ENCODE data around the gene KCNQ4. TPM values are rescaled to one million over a fixed set of nuclear protein-coding genes. Genes with fewer than 3 reads are reported as not detected.

The KCNQ4 gene
- total and polyA plus RNA-seq, 10 of the 15 experiments (the other 5 are each of a cell fraction or from before 2014, with no cell fraction given), result 0.04 to 0.18 (median 0.08) TPM; not detected in 2

DNA sequence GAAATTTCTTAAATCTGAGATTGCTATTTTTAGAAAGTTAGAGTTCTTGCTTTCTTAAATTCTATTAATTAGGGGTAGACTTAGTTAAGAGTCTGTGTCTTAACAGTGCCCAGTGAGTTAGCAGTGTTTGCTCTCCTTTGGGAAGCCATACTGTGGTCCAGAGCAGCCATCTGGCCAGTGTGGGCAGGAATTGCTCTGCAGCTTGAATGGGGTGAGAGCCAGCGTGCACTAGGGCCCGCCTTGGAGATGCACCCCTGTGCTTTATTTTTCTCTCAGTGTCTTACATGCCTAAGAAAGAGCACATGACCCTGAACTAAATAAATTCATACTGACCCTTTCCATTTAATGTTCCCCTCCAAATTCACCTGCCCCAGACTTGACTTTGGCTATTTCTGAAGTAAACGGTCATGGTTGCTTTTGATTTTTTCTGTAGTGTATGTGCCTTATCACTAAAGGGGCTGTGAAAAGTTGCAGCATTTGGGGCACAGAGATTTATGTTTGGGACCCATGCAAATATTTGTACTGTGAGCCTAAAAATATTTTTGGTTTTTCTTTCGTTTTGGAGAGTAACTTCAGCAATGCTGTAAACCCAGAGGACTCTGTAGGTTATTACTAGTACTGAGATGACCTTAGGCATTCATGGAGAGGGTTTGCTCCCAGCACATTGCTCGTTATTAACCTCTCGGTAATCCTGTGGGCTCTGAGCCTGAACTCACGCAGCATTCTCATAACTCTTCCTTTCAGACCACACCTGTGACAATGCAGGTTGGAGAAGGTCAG, 21.3 kb upstream of the KCNQ4 start:
- intact Hi-C loops (cut with micrococcal nuclease; ENCODE audit: unreplicated experiment), result loop anchor here (5.0 kb wide), 1 partner anchor 65 kb away; no protein-coding TSS in a partner anchor
- Histone ChIP-seq H3K9me3 (replicated peaks; ENCODE audit: control insufficient read depth, insufficient read depth, low read length) (no peaks in the 10 kb centered on the region), H2AFZ (ENCODE audit: control insufficient read depth, low read depth, low read length) (no peak overlapping the region), H3K4me3 (peak overlapping the region; percentile 57), H3K27ac (ENCODE audit: control insufficient read depth, insufficient read depth) (peak overlapping the region; percentile 76), H3K27me3 (replicated peaks in 1 of 2; ENCODE audit: control insufficient read depth in 2 of 2, insufficient read depth in 2 of 2, low read length in 1 of 2) (no peaks in the 10 kb centered on the region), H3K4me1 (ENCODE audit: control insufficient read depth, insufficient read depth, low read length) (peaks cover 42% of the 10 kb centered on the region), H3K9ac (ENCODE audit: control insufficient read depth, insufficient read depth, low read length) (peak overlapping the region; percentile 28; the same call in 1 of the 2 replicates), H3K4me2 (ENCODE audit: control insufficient read depth, insufficient read depth) (peak overlapping the region; percentile 83), H3K79me2 (ENCODE audit: control insufficient read depth, insufficient read depth, low read length) (peaks cover 7% of the 10 kb centered on the region; the same call in 1 of the 2 replicates), H3K36me3 (ENCODE audit: control insufficient read depth in 2 of 2, insufficient read depth in 2 of 2, low read length in 1 of 2) (peaks cover 28 to 57% of the 10 kb centered on the region in 2 experiments), H4K20me1 (ENCODE audit: control insufficient read depth, insufficient read depth) (no peaks in the 10 kb centered on the region)
- TF ChIP-seq, protein P1, sequence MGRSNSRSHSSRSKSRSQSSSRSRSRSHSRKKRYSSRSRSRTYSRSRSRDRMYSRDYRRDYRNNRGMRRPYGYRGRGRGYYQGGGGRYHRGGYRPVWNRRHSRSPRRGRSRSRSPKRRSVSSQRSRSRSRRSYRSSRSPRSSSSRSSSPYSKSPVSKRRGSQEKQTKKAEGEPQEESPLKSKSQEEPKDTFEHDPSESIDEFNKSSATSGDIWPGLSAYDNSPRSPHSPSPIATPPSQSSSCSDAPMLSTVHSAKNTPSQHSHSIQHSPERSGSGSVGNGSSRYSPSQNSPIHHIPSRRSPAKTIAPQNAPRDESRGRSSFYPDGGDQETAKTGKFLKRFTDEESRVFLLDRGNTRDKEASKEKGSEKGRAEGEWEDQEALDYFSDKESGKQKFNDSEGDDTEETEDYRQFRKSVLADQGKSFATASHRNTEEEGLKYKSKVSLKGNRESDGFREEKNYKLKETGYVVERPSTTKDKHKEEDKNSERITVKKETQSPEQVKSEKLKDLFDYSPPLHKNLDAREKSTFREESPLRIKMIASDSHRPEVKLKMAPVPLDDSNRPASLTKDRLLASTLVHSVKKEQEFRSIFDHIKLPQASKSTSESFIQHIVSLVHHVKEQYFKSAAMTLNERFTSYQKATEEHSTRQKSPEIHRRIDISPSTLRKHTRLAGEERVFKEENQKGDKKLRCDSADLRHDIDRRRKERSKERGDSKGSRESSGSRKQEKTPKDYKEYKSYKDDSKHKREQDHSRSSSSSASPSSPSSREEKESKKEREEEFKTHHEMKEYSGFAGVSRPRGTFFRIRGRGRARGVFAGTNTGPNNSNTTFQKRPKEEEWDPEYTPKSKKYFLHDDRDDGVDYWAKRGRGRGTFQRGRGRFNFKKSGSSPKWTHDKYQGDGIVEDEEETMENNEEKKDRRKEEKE (IDR thresholded peaks at IDR 0.05), result no peak
- TF ChIP-seq HDGF (IDR thresholded peaks at IDR 0.05) (no peak), MEF2A (IDR thresholded peaks at IDR 0.05; ENCODE audit: insufficient read depth, low read depth, low read length) (0 out of 2 replicates have a peak, but pooled peaks have one; percentile 26), MXI1 (IDR thresholded peaks at IDR 0.05; ENCODE audit: low read depth, low read length) (0 out of 2 replicates have a peak, but pooled peaks have one; percentile 39), ZNF384 (IDR thresholded peaks at IDR 0.05; ENCODE audit: borderline replicate concordance, low read depth, low read length) (no peak)
- TF ChIP-seq, protein P2, sequence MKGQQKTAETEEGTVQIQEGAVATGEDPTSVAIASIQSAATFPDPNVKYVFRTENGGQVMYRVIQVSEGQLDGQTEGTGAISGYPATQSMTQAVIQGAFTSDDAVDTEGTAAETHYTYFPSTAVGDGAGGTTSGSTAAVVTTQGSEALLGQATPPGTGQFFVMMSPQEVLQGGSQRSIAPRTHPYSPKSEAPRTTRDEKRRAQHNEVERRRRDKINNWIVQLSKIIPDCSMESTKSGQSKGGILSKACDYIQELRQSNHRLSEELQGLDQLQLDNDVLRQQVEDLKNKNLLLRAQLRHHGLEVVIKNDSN (IDR thresholded peaks at IDR 0.05; ENCODE audit: borderline replicate concordance, extremely low read length, insufficient read depth, low read depth, low read length), result no peak
- CTCF ChIA-PET, result interaction anchor here (0.6 to 2.0 kb wide), 4 partner anchors 12 to 72 kb away, joined by 3 to 8 read pairs (median 4); no protein-coding TSS in a partner anchor
- SMC1A ChIA-PET (ENCODE audit: uncharacterized antibody, unreplicated experiment), result interaction anchor here (0.6 to 1.4 kb wide), 7 partner anchors 9 to 69 kb away, joined by 3 to 5 read pairs (median 3); no protein-coding TSS in a partner anchor
- no peak for FAIRE-seq
- POLR2A ChIA-PET, result interaction anchor here (0.6 to 1.7 kb wide), 3 partner anchors 12 to 231 kb away, joined by 3 to 4 read pairs (median 3); partner anchors contain the start of gene NFYC
- BruUV-seq (replicated peaks), result no TSS peak
- peak; percentile 31 for DNase-seq (ENCODE audit: low read depth, low spot score)
- in situ Hi-C loops (cut with MboI), result no loop called here
- WGBS (ENCODE audit: insufficient coverage, insufficient replicate concordance, low lambda C conversion rate, missing lambda C conversion rate), result 16% methylated on average over 7 of the region's 7 CpGs
- RAD21 ChIA-PET (ENCODE audit: unreplicated experiment), result interaction anchor here (1.0 to 1.3 kb wide), 4 partner anchors 51 to 73 kb away, joined by 3 to 5 read pairs (median 4); no protein-coding TSS in a partner anchor
- ATAC-seq, result peak; percentile 73

All from GM12878 (cell line).